Measurements from ENCODE around the gene RPF1. TPM values are rescaled to one million over a fixed set of nuclear protein-coding genes. Genes with fewer than 3 reads are reported as not detected.

RPF1 gene
- total RNA-seq, 1 experiment from 2014 or later = 36.1 TPM

DNA sequence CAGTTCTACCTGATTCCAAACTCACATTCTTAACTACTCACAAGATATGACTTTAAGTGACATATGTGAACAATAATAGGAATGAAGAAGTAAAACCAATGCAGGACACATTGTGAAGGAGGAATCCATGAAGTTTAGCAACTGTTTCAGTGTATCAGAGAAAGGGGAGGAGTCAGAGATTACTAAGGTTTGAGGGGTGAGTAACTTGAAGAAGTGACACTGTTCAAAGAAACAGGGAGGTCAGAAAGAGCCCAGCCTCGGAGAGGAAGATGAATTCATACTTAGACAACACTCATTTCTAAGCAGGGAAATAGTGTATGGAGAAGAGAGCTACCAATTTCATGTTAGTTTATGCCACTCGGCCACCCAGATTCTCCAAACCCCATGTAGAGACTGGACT, 28.2 kb upstream of the RPF1 start:
- H3K4me1 Mint-ChIP-seq = no peaks in the 10 kb centered on the region
- no peak overlapping the region for H3K14ac ChIP-seq (ENCODE audit: insufficient read depth, low read length)
- no peak overlapping the region for H3K27ac Mint-ChIP-seq
- H3K56ac ChIP-seq (ENCODE audit: insufficient read length, low read depth, low read length) = no peak overlapping the region
- no peak overlapping the region for H2AK5ac ChIP-seq (ENCODE audit: insufficient read length, low read length)
- H3K18ac ChIP-seq (ENCODE audit: insufficient read length, low read depth, low read length) = no peak overlapping the region
- H2BK20ac ChIP-seq (ENCODE audit: low read depth, low read length, poor library complexity, severe bottlenecking) = no peak overlapping the region
- no peaks in the 10 kb centered on the region for H4K20me1 ChIP-seq (ENCODE audit: control insufficient read depth, insufficient read depth, insufficient read length)
- 0 out of 7 replicates have a peak, but pooled peaks cover 0 to 2% (median 0%) of the 10 kb centered on the region in 3 experiments for H3K36me3 Mint-ChIP-seq (ENCODE audit: insufficient read depth in 1 of 3, low read depth in 3 of 3)
- no peak overlapping the region for H2AFZ ChIP-seq (ENCODE audit: low read length)
- H3K23me2 ChIP-seq (ENCODE audit: insufficient read length, low read depth, low read length, poor library complexity, severe bottlenecking) = no peaks in the 10 kb centered on the region
- H3K9me3 Mint-ChIP-seq = peaks cover 0 to 11% of the 10 kb centered on the region in 2 experiments; a peak in 2 of 5 replicates
- H3T11ph ChIP-seq (ENCODE audit: low read length) = no peak overlapping the region
- no peak overlapping the region for H4K5ac ChIP-seq (ENCODE audit: insufficient read length, low read depth, low read length)
- H4K8ac ChIP-seq (replicated peaks; ENCODE audit: insufficient read length, low read depth, low read length) = no peak overlapping the region
- H2BK120ac ChIP-seq (ENCODE audit: low read depth, low read length, poor library complexity, severe bottlenecking) = no peak overlapping the region
- H3K9ac ChIP-seq (ENCODE audit: extremely low read depth, insufficient read length, low read length) = no peak overlapping the region
- no peak for DNase-seq
- H2BK12ac ChIP-seq (ENCODE audit: insufficient read length, low read depth, low read length) = no peak overlapping the region
- no peak overlapping the region for H2BK5ac ChIP-seq (ENCODE audit: insufficient read length, low read length)
- no peaks in the 10 kb centered on the region for H3K4me1 ChIP-seq (ENCODE audit: insufficient read depth, low read length)
- H3K27me3 ChIP-seq (ENCODE audit: insufficient read depth, low read length) = no peaks in the 10 kb centered on the region
- H3K23ac ChIP-seq (ENCODE audit: insufficient read length, low read depth, low read length) = no peak overlapping the region
- H3K4me2 ChIP-seq (ENCODE audit: insufficient read depth, insufficient read length, low read length) = no peak overlapping the region
- H3K4me3 Mint-ChIP-seq = no peak overlapping the region
- H2BK15ac ChIP-seq (ENCODE audit: low read depth, low read length) = no peak overlapping the region
- no peak overlapping the region for H3K4ac ChIP-seq (ENCODE audit: low read depth, low read length)
- no peaks in the 10 kb centered on the region for H3K79me1 ChIP-seq (ENCODE audit: insufficient read depth, low read depth, low read length, poor library complexity, severe bottlenecking)
- H4K91ac ChIP-seq (ENCODE audit: insufficient read length, low read depth, low read length) = no peak overlapping the region
- TF ChIP-seq CTCF (conservative IDR thresholded peaks at IDR 0.05) = no peak
- H3K79me2 ChIP-seq (ENCODE audit: insufficient read depth, low read length) = no peaks in the 10 kb centered on the region
- H3K27me3 Mint-ChIP-seq (ENCODE audit: low read depth) = peaks cover 18% of the 10 kb centered on the region
- no peaks in the 10 kb centered on the region for H3K9me3 ChIP-seq (ENCODE audit: control insufficient read depth, low read depth, low read length)
- no peak overlapping the region for H3K27ac ChIP-seq (ENCODE audit: insufficient read length, low read depth, low read length)
- no CpG with 5 or more reads among the region's 2 CpGs for WGBS (ENCODE audit: extremely low coverage, insufficient read length, low lambda C conversion rate)
